Measurements from ENCODE around the gene CD99L2.

DNA sequence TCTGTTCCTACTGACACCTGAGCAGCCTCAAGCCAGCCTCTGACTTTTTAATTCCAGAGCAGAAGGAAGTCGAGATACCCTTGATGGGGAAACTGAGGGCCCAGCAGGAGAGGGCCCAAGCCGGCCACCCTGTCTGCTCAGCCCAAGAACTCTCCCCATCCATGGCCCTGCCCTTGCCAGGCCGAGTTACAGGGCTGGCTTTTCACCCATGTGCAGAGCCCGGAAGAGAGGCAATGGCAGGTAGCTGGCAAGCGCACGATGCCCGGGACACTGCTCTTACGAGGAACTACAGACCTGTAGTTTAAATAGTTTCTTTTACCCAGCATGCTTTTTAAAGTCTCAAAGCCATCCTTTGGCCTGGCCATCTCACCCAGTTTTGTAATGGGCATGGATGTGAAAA lies 125.4 kb downstream of the CD99L2 start:
- TF ChIP-seq, protein P1, sequence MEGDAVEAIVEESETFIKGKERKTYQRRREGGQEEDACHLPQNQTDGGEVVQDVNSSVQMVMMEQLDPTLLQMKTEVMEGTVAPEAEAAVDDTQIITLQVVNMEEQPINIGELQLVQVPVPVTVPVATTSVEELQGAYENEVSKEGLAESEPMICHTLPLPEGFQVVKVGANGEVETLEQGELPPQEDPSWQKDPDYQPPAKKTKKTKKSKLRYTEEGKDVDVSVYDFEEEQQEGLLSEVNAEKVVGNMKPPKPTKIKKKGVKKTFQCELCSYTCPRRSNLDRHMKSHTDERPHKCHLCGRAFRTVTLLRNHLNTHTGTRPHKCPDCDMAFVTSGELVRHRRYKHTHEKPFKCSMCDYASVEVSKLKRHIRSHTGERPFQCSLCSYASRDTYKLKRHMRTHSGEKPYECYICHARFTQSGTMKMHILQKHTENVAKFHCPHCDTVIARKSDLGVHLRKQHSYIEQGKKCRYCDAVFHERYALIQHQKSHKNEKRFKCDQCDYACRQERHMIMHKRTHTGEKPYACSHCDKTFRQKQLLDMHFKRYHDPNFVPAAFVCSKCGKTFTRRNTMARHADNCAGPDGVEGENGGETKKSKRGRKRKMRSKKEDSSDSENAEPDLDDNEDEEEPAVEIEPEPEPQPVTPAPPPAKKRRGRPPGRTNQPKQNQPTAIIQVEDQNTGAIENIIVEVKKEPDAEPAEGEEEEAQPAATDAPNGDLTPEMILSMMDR (IDR thresholded peaks at IDR 0.05; ENCODE audit: low read depth, low read length, missing input control), result no peak
- TF ChIP-seq FOXA2 (IDR thresholded peaks at IDR 0.05), result no peak
- TF ChIP-seq JUND (IDR thresholded peaks at IDR 0.05), result no peak
- TF ChIP-seq, protein P2, sequence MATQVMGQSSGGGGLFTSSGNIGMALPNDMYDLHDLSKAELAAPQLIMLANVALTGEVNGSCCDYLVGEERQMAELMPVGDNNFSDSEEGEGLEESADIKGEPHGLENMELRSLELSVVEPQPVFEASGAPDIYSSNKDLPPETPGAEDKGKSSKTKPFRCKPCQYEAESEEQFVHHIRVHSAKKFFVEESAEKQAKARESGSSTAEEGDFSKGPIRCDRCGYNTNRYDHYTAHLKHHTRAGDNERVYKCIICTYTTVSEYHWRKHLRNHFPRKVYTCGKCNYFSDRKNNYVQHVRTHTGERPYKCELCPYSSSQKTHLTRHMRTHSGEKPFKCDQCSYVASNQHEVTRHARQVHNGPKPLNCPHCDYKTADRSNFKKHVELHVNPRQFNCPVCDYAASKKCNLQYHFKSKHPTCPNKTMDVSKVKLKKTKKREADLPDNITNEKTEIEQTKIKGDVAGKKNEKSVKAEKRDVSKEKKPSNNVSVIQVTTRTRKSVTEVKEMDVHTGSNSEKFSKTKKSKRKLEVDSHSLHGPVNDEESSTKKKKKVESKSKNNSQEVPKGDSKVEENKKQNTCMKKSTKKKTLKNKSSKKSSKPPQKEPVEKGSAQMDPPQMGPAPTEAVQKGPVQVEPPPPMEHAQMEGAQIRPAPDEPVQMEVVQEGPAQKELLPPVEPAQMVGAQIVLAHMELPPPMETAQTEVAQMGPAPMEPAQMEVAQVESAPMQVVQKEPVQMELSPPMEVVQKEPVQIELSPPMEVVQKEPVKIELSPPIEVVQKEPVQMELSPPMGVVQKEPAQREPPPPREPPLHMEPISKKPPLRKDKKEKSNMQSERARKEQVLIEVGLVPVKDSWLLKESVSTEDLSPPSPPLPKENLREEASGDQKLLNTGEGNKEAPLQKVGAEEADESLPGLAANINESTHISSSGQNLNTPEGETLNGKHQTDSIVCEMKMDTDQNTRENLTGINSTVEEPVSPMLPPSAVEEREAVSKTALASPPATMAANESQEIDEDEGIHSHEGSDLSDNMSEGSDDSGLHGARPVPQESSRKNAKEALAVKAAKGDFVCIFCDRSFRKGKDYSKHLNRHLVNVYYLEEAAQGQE (IDR thresholded peaks at IDR 0.05), result no peak
- no peak for TF ChIP-seq SP1 (IDR thresholded peaks at IDR 0.05)
- TF ChIP-seq, protein P3, sequence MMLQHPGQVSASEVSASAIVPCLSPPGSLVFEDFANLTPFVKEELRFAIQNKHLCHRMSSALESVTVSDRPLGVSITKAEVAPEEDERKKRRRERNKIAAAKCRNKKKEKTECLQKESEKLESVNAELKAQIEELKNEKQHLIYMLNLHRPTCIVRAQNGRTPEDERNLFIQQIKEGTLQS (IDR thresholded peaks at IDR 0.05), result no peak
- TF ChIP-seq EGR1 (IDR thresholded peaks at IDR 0.05; ENCODE audit: low read depth in 2 of 2), result no peak
- TF ChIP-seq, protein P4, sequence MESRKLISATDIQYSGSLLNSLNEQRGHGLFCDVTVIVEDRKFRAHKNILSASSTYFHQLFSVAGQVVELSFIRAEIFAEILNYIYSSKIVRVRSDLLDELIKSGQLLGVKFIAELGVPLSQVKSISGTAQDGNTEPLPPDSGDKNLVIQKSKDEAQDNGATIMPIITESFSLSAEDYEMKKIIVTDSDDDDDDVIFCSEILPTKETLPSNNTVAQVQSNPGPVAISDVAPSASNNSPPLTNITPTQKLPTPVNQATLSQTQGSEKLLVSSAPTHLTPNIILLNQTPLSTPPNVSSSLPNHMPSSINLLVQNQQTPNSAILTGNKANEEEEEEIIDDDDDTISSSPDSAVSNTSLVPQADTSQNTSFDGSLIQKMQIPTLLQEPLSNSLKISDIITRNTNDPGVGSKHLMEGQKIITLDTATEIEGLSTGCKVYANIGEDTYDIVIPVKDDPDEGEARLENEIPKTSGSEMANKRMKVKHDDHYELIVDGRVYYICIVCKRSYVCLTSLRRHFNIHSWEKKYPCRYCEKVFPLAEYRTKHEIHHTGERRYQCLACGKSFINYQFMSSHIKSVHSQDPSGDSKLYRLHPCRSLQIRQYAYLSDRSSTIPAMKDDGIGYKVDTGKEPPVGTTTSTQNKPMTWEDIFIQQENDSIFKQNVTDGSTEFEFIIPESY (IDR thresholded peaks at IDR 0.05), result no peak
- TF ChIP-seq HNF4G (IDR thresholded peaks at IDR 0.05), result no peak
- TF ChIP-seq TAF1 (conservative IDR thresholded peaks at IDR 0.05), result no peak
- TF ChIP-seq, protein P5, sequence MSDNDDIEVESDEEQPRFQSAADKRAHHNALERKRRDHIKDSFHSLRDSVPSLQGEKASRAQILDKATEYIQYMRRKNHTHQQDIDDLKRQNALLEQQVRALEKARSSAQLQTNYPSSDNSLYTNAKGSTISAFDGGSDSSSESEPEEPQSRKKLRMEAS (IDR thresholded peaks at IDR 0.05), result no peak
- TF ChIP-seq GABPA (IDR thresholded peaks at IDR 0.05 in 1 of 2, conservative IDR thresholded peaks at IDR 0.05 in 1 of 2), result no peak
